ENCODE measurements around the gene RXFP2.

RXFP2 gene, protein sequence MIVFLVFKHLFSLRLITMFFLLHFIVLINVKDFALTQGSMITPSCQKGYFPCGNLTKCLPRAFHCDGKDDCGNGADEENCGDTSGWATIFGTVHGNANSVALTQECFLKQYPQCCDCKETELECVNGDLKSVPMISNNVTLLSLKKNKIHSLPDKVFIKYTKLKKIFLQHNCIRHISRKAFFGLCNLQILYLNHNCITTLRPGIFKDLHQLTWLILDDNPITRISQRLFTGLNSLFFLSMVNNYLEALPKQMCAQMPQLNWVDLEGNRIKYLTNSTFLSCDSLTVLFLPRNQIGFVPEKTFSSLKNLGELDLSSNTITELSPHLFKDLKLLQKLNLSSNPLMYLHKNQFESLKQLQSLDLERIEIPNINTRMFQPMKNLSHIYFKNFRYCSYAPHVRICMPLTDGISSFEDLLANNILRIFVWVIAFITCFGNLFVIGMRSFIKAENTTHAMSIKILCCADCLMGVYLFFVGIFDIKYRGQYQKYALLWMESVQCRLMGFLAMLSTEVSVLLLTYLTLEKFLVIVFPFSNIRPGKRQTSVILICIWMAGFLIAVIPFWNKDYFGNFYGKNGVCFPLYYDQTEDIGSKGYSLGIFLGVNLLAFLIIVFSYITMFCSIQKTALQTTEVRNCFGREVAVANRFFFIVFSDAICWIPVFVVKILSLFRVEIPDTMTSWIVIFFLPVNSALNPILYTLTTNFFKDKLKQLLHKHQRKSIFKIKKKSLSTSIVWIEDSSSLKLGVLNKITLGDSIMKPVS

DNA sequence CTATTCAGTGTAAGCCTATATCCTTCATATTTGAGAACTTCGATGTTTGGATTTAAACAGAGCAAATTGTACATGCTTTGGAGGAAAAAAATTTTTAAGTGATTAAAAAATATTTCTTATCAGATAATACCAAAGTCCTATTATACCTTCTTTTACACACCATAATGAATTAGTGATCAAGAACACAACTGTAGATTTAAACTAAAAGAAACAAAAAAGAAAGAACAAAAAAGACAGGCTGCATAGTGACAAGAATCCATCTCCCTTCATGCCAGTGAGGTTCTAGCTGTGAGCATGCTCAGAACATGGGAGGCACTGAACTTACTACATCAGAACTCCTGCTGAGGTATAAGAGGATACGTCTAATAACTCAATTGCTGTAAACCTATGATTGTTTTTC is at the start of gene RXFP2:
Gene RXFP2, plus strand, starts transcription at position 301 of the 400 bp plus-strand sequence. Its CDS starts 87 bp downstream, at position 388.
- TF ChIP-seq, protein P1, sequence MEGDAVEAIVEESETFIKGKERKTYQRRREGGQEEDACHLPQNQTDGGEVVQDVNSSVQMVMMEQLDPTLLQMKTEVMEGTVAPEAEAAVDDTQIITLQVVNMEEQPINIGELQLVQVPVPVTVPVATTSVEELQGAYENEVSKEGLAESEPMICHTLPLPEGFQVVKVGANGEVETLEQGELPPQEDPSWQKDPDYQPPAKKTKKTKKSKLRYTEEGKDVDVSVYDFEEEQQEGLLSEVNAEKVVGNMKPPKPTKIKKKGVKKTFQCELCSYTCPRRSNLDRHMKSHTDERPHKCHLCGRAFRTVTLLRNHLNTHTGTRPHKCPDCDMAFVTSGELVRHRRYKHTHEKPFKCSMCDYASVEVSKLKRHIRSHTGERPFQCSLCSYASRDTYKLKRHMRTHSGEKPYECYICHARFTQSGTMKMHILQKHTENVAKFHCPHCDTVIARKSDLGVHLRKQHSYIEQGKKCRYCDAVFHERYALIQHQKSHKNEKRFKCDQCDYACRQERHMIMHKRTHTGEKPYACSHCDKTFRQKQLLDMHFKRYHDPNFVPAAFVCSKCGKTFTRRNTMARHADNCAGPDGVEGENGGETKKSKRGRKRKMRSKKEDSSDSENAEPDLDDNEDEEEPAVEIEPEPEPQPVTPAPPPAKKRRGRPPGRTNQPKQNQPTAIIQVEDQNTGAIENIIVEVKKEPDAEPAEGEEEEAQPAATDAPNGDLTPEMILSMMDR (IDR thresholded peaks at IDR 0.05; ENCODE audit: low read depth, low read length): no peak
- no peak for DNase-seq (ENCODE audit: extremely low read depth, low read depth)

DNA sequence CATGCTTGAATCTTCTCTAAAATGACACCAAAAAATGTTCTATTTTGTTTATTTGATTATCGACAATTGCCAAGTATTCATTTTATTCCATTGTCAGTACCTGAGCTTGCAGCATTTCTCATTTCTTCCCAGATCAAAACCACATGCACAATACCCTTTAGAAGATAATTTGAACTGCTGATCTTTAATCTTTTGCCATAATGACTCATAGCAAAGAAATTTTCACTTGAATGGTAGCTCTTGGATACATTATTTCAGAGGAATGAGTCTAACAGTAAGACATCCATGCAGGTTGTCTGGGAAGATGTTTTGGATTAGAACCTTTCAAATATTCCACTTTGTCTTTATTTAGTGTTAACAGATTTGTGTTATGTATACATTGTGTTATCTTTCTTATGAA is 42.0 kb upstream of the RXFP2 start:
- TF ChIP-seq, protein P1 (IDR thresholded peaks at IDR 0.05; ENCODE audit: low read depth, low read length): no peak
- DNase-seq (ENCODE audit: extremely low read depth, low read depth): no peak

DNA sequence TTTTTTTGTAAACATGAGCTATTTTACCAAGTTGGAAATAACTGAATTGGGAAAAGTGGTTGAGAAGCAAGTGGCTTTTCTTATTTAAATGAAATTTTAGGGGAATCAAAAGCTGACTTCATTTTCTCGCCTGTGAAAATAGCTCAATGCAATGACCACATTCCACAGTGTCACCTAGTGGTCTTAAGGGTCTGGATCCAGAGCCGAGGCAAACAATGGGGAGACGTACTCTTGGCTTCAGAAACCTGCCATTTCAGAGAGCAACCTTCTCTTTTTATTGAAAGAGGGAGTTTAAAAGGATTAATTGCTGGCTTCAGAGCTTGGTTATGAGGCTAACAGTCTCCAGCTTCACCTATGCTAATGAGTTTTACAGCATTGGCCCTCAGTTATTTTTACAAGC is 39.7 kb upstream of the RXFP2 start:
- TF ChIP-seq, protein P1 (IDR thresholded peaks at IDR 0.05; ENCODE audit: low read depth, low read length): no peak
- no peak for DNase-seq (ENCODE audit: extremely low read depth, low read depth)

DNA sequence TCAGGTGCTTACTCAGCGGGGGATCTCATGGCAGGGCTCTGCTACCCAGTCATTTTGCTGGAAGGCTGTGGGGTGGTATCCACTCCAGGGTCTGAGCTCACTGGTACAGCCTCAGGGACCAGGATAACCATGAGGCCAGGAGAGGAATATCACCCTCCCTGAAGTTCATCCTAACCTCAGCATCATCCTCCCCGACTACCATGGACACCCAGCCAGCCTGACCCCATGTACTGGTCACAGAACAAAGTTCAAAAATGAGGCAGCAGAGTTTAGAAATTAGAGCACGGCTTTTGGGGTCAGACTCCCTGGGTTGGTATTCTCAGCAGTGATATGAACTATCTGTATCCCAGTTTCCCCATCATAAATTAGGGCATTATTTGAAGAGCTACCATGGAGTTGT is 35.5 kb upstream of the RXFP2 start:
- no peak for DNase-seq (ENCODE audit: extremely low read depth, low read depth)
- TF ChIP-seq, protein P1 (IDR thresholded peaks at IDR 0.05; ENCODE audit: low read depth, low read length): no peak

DNA sequence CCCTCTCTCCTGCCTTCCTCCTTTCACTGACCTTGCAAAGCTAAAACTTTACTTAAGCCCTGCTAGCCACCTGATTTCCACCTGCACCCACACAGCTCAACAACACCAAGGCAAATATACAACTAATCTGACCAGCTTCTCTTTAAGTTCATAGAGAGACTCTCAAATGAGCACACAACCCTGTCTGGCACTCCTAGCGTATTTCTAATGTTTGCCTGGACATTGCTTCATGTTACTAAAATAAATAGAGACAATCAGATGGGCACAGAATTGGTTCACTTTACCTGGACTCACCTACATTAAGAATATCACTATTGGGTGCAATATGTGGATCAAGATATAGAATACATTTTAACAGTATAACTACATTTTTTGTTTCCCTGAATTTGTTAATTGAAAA is 33.2 kb upstream of the RXFP2 start:
- TF ChIP-seq, protein P1 (IDR thresholded peaks at IDR 0.05; ENCODE audit: low read depth, low read length): no peak
- DNase-seq (ENCODE audit: extremely low read depth, low read depth): no peak

DNA sequence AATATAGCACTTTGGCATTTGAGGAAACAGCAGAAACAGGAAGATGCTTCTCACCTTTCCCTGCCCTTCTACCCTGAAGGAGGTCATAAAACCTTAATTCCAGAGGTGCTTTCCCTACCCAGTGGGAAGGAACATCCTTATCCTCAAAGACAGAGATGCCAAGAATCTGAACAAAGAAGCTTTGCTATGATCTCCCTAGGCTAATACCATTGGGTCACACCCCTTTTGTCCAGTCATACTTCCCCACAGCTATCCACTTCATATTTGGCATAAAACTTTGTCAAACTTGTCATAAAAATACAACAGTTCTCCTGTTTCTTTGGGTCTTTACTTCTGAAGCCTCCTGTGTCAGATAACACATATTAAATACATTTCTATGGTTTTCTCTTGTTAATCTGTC is 21.7 kb upstream of the RXFP2 start:
- TF ChIP-seq, protein P1 (IDR thresholded peaks at IDR 0.05; ENCODE audit: low read depth, low read length): no peak
- DNase-seq (ENCODE audit: extremely low read depth, low read depth): no peak

DNA sequence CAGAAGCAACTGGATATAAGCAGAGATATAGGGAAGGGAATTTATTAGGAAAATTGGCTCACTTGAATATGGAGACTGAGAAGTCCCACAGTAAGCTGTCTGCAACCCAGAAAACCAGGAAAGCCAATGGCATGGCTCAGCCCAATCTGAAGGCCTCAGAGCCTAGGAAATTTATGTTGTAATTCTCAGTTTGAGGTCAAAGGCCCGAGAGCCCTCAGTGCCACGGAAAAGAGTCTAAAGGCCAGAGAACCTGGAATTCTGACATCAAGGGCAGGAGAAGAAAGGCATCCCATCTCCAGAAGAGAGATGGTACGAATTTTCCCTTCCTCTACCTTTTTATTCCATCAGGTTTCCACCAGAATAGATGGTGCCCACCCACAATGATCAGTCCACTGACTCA is 20.1 kb upstream of the RXFP2 start:
- TF ChIP-seq, protein P1 (IDR thresholded peaks at IDR 0.05; ENCODE audit: low read depth, low read length): no peak
- no peak for DNase-seq (ENCODE audit: extremely low read depth, low read depth)
